ENCODE results near the gene CDC42EP1.

DNA sequence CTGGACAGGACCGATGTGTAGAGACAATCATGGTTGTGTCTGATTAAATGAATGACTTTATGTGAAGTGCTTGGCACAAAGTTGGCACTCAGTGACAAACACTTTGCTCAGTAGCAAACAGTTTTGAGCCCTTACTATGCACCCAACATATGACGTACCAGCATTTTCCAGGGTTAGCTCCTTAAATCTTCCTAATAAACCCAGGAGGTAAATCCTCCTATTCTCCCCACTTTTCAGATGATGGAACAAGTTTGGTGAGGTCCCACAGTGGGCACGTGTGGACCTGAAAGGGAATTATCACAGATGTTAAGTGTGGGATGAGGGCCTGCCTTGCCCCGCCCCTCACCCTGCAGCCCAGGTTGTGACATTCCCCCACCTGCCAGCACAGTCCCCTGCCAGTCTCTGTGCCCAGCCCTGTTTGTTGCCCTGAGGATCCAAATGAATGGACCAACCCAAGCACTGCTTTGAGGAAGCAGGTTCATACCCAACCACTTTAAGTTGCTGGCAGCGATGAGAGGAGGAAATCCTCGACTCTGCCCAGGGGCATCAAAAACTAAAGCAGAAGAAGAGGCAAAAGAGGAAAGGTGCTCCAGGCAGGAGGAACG, 34.4 kb upstream of the CDC42EP1 start:
- TF ChIP-seq, protein P1, sequence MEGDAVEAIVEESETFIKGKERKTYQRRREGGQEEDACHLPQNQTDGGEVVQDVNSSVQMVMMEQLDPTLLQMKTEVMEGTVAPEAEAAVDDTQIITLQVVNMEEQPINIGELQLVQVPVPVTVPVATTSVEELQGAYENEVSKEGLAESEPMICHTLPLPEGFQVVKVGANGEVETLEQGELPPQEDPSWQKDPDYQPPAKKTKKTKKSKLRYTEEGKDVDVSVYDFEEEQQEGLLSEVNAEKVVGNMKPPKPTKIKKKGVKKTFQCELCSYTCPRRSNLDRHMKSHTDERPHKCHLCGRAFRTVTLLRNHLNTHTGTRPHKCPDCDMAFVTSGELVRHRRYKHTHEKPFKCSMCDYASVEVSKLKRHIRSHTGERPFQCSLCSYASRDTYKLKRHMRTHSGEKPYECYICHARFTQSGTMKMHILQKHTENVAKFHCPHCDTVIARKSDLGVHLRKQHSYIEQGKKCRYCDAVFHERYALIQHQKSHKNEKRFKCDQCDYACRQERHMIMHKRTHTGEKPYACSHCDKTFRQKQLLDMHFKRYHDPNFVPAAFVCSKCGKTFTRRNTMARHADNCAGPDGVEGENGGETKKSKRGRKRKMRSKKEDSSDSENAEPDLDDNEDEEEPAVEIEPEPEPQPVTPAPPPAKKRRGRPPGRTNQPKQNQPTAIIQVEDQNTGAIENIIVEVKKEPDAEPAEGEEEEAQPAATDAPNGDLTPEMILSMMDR (conservative IDR thresholded peaks at IDR 0.05; ENCODE audit: low read length): no peak
- no peak for TF ChIP-seq EZH2phosphoT487 (IDR thresholded peaks at IDR 0.05; ENCODE audit: borderline replicate concordance)
